ENCODE measurements around the gene MBD3. TPM values are rescaled to one million over a fixed set of nuclear protein-coding genes. Genes with fewer than 3 reads are reported as not detected.
"Not testable (repeated sequence)": the region's sequence is repeated elsewhere in the genome, so short reads cannot be mapped to it uniquely, and the experiment has no call there.

Gene MBD3
- total RNA-seq, 2 donors from 2014 or later = 47.7 to 57.5 TPM

GRCh38 chr19:1558552-1558951, 34.1 kb downstream of the MBD3 start:
- ATAC-seq (no peak), DNase-seq (no peak)
- intact Hi-C loops (cut with DNase I, micrococcal nuclease) = no loop called here

DNA sequence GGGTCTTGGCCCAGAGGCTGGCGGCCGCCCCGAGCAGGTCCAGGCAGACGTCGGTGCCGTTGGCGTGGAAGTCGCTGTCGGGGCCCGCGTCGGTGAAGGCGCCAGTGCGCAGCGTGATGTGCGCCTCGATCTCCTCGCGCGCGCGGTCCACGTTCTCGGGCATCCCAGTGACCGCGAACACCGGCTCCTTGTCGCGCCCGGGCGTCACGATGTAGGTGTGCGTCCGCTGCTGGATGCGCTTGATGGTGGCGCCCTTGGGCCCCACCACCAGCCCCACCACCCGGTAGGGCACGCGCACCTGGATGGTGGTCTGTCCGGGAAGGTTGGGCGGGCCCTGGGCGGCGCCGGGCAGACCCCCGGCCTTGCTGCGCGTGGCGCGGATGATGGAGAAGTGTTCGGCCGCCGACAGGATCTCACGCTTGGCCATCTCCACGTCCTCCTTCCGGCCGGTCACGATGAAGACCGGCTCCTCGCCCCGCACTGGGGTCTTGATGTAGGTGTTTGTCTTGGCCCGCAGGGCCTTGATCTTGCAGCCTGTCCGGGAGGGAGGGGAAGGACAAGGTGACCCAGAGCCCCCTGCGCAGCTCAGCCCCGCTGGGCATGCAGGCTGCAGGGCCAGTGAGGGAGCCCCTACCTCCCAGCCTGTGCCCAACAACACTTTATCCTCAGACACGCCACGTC, 36.1 kb downstream of the MBD3 start:
- DNase-seq (no peak), ATAC-seq (no peak)
- intact Hi-C loops (cut with DNase I, micrococcal nuclease) = no loop called here

- intact Hi-C loops (cut with DNase I, micrococcal nuclease) = no loop called here
- ATAC-seq (no peak), DNase-seq (no peak)
Observed at GRCh38 chr19:1555487-1556389, 36.9 kb downstream of the MBD3 start.

DNA sequence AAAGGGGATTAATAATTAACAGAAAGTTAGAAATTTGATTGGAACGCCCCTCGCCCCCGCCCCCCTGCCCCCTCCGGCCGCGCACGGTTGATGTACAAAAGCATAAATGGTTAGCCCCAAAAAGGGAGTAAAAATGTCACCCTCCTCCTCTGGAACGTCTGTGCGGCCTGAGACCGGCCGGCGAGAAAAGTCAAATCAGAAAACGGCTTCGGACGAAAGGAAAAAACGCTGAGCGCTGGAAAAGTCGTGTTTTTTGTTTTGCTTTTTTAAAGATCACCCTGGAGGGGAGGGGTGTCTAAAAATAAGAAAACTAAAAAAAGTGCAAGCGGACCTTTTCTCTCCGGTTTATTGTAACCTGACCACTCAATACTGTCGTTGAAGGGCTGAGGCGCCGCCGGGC, 37.7 kb downstream of the MBD3 start:
- DNase-seq = no peak
- no peak for ATAC-seq
- intact Hi-C loops (cut with DNase I, micrococcal nuclease) = no loop called here

GRCh38 chr19:1553415-1553814, 39.2 kb downstream of the MBD3 start:
- no peak for DNase-seq

DNA sequence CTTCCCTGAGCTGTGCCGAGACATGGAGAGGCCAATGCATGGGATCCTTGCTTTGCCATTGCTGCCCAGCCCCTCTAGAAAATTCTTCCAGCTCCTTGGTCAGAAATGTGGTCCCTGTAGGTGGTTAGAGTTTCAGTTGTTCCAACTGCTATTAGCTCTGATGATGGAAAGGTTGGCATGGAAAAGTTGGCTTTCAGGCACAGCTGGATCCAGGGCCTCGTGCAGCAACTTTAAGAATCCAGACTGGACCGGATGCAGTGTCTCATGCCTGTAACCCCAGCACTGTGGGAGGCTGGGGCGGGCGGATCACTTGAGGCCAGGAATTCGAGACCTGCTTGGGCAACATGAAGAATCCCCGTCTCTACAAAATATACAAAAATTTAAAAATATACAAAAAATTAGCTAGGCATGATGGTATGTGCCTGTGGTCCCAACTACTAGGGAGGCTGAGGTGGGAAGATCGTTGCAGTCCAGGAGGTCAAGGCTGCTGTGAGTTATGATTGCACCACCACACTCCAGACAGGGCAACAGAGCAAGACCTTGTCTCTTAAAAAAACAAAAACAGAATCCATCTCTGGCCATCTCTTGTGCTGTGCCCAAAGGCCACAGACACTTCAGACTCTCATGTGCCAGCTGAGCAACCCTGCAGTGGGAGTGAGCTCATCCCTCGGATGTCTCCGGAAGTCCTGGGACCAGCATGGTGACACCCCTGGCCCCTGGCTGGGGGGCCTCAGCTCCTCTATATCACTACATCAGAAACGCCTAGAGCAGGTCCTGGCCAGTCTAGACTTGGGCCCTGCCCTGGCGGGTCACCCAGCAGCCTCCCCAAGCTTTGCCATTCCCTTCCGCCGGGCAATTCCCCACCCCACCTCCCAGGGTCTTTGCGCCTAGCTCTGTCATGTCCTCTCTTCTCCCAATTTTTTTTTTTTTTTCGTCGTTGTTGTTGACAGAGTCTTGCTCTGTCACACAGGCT, 41.3 kb downstream of the MBD3 start:
- DNase-seq (no peak), ATAC-seq (no peak)
- intact Hi-C loops (cut with DNase I, micrococcal nuclease) = no loop called here

More at GRCh38 chr19:1553415-1553814, 39.2 kb downstream of the MBD3 start:
- no peak for ATAC-seq
- intact Hi-C loops (cut with DNase I, micrococcal nuclease) = no loop called here

- intact Hi-C loops (cut with DNase I, micrococcal nuclease) = loop anchor here in 1 of 2 donors (10.0 kb wide), 2 partner anchors 125 to 215 kb away; no protein-coding TSS in a partner anchor
- no peak for ATAC-seq
Observed at GRCh38 chr19:1549332-1549945, 43.2 kb downstream of the MBD3 start.

DNA sequence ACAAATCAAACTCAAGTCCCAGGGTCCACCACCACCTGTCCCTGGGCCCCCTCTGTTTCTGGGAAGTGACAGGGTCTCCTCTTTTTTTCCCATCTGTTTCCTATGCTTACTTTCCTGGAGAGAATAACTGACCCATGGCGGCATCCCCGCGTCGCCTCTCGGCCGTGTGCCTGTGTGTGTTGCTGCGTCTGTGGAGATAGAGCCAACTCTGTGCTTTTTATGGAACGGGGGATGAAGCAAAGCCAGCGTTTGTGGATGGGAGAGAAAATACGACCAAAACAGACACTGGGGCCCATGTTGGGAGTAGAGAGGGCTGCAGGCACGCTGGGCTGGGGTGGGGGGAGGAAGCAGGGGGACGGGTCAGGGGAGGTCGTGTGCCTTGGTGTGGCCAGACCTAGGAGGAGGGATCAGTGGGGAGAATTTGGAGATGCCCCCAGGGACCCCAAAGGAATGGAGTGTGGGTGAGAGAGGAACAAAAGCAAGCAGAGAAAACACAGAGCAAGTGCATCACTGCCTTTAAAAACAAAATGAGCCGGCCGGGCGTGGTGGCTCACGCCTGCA, 52.2 kb downstream of the MBD3 start:
- DNase-seq (no peak), ATAC-seq (no peak)
- intact Hi-C loops (cut with DNase I, micrococcal nuclease) = loop anchor here in 1 of 2 donors (10.0 kb wide), 2 partner anchors 134 to 224 kb away; no protein-coding TSS in a partner anchor

More at GRCh38 chr19:1549332-1549945, 43.2 kb downstream of the MBD3 start:
- no peak for DNase-seq

DNA sequence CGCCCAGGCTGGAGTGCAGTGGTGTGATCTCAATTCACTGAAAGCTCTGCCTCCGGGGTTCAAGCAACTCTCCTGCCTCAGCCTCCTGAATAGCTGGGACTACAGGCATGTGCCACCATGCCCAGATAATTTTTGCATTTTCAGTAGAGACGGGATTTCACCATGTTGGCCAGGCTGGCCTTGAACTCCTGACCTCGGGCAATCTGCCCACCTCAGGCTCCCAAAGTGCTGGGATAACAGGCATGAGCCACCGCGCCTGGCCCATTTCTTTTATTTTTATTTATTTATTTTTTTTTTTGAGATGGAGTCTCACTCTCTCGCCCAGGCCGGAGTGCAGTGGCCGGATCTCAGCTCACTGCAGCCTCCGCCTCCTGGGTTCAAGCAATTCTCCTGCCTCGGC, 52.9 kb downstream of the MBD3 start:
- intact Hi-C loops (cut with DNase I, micrococcal nuclease) = loop anchor here in 1 of 2 donors (10.0 kb wide), 2 partner anchors 135 to 225 kb away; no protein-coding TSS in a partner anchor
- ATAC-seq, DNase-seq: not testable (repeated sequence)

- ATAC-seq (no peak), DNase-seq (no peak)
- intact Hi-C loops (cut with DNase I, micrococcal nuclease) = no loop called here
Observed at GRCh38 chr19:1538978-1539377, 53.7 kb downstream of the MBD3 start.

DNA sequence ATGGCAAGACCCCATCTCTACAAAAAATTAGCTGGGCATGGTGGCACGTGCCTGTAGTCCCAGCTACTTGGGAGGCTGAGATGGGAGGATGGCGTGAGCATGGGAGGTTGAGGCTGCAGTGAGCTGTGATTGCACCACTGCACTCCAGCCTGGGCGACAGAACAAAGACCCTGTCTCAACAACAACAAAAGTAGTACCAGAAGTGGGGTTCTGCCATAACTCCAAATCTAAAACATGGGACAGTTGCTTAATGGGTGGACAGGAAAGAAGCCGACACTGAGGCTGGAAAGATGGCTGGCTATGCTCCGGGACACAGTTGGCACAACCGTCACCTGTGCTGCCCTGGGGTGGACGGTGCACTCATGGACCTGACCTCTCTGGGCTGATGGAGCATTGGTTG, 57.0 kb downstream of the MBD3 start:
- intact Hi-C loops (cut with DNase I, micrococcal nuclease); DNase-seq; ATAC-seq: not testable (repeated sequence)

- ATAC-seq (no peak), DNase-seq (no peak)
- intact Hi-C loops (cut with DNase I, micrococcal nuclease) = no loop called here
Observed at GRCh38 chr19:1534972-1535371, 57.7 kb downstream of the MBD3 start.

DNA sequence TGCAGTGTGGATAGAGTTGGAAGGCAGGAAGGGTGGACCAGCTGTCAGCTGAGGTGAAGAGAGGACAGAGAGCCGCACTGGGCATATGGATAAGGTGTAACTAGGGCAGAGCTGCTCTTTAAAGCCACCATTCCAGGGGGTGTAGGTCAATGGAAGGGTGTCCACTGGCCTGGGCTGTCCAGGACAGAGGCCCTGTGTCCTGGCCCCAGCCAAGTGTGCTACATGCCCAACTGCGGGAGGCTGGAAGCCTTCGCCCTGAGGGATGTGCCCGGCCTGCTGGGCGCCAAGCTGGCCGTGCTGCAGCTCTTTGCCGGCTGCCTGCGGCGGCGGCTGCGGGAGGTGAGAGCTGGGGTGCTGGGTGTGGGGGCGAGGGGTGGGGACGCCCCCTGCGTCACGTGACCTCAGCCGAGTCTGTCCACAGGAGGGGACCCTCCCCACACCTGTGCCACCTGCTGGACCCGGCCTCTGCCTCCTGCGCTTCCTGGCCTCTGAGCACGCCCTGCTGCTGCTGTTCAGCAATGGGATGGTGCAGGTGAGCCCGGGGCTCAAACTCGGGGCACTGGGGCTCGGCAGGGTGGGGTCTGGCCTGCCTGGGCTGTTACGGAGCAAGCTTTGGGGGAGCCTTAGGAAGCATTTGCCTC, 59.0 kb downstream of the MBD3 start:
- no peak for ATAC-seq
- DNase-seq = no peak
- intact Hi-C loops (cut with DNase I, micrococcal nuclease) = no loop called here

- intact Hi-C loops (cut with DNase I, micrococcal nuclease) = no loop called here
- ATAC-seq = no peak
- no peak for DNase-seq
Observed at GRCh38 chr19:1532003-1532402, 60.7 kb downstream of the MBD3 start.

- no peak for DNase-seq
- no peak for ATAC-seq
- intact Hi-C loops (cut with DNase I, micrococcal nuclease) = no loop called here
Observed at GRCh38 chr19:1531587-1531986, 61.1 kb downstream of the MBD3 start.

GRCh38 chr19:1530856-1531255, 61.8 kb downstream of the MBD3 start:
- DNase-seq; intact Hi-C loops (cut with DNase I, micrococcal nuclease); ATAC-seq: not testable (repeated sequence)

DNA sequence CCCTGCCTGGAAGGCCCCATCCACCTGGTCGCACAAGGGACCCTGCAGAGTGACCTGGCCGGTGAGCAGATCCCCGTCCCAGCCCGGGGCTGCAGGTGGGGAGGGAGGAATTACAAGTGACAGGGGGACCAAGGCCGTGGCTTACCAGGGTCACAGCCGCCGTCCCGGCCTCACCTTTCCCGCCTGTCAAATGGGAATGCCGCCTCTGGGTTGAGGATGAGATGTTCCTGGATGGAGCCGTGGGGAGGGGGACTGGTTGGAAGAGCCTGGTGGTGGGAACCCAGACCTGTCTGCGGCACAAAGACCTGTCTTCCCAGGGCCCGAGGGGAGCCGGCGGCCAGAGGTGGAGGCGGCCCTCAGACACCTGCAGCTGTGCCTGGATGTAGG, 63.2 kb downstream of the MBD3 start:
- ATAC-seq = no peak
- intact Hi-C loops (cut with DNase I, micrococcal nuclease) = no loop called here
- no peak for DNase-seq
